Activated T-cell treated with anti-CD3 and anti-CD28 coated beads for 48 hours (primary cell): ENCODE measurements around the gene ADGRB2.

Experiments
- DNase-seq: peaks from one replicate; pipeline ENCODE4 v3.0.0-alpha.2; 2020; ENCODE audit warnings: low read depth

The ADGRB2 gene

GRCh38 chr1:31782421-31783410, 18.6 kb upstream of the ADGRB2 start:
- DNase-seq, result no peak

- DNase-seq, result no peak
Observed at GRCh38 chr1:31781756-31782371, 17.7 kb upstream of the ADGRB2 start.

GRCh38 chr1:31781138-31781755, 17.1 kb upstream of the ADGRB2 start:
- no peak for DNase-seq

- no peak for DNase-seq
Observed at GRCh38 chr1:31780632-31781031, 16.5 kb upstream of the ADGRB2 start.

GRCh38 chr1:31779687-31780086, 15.5 kb upstream of the ADGRB2 start:
- no peak for DNase-seq

- DNase-seq, result no peak
Observed at GRCh38 chr1:31778763-31779488, 14.8 kb upstream of the ADGRB2 start.

GRCh38 chr1:31776516-31776915, 12.4 kb upstream of the ADGRB2 start:
- no peak for DNase-seq

- DNase-seq, result no peak
Observed at GRCh38 chr1:31776032-31776431, 11.9 kb upstream of the ADGRB2 start.

GRCh38 chr1:31775210-31775999, 11.3 kb upstream of the ADGRB2 start:
- DNase-seq, result no peak

- no peak for DNase-seq
Observed at GRCh38 chr1:31774495-31774894, 10.4 kb upstream of the ADGRB2 start.

GRCh38 chr1:31773861-31774260, 9.7 kb upstream of the ADGRB2 start:
- no peak for DNase-seq

GRCh38 chr1:31772669-31773248, 8.6 kb upstream of the ADGRB2 start:
- no peak for DNase-seq

GRCh38 chr1:31771891-31772668, 7.9 kb upstream of the ADGRB2 start:
- peak; percentile 49 for DNase-seq

GRCh38 chr1:31769720-31770390, 5.7 kb upstream of the ADGRB2 start:
- DNase-seq, result no peak

GRCh38 chr1:31768939-31769704, 5.0 kb upstream of the ADGRB2 start:
- DNase-seq, result no peak

- no peak for DNase-seq
Observed at GRCh38 chr1:31768407-31768907, 4.3 kb upstream of the ADGRB2 start.

- DNase-seq, result no peak
Observed at GRCh38 chr1:31767225-31767624, 3.1 kb upstream of the ADGRB2 start.

GRCh38 chr1:31765516-31765915, 1.4 kb upstream of the ADGRB2 start:
- no peak for DNase-seq

GRCh38 chr1:31765041-31765467, 914 bp upstream of the ADGRB2 start:
- DNase-seq, result no peak
